HG03025 (cell line): Measurements from ENCODE around the gene WNK2.

Experiments
- ATAC-seq: cut with Tn5 transposase; IDR thresholded peaks from one replicate; pipeline ENCODE4 v1.9.1; 2021; ENCODE audit warnings: mild to moderate bottlenecking, moderate library complexity; ENCODE audit not compliant: unreplicated experiment, low FRiP score

Gene WNK2

DNA sequence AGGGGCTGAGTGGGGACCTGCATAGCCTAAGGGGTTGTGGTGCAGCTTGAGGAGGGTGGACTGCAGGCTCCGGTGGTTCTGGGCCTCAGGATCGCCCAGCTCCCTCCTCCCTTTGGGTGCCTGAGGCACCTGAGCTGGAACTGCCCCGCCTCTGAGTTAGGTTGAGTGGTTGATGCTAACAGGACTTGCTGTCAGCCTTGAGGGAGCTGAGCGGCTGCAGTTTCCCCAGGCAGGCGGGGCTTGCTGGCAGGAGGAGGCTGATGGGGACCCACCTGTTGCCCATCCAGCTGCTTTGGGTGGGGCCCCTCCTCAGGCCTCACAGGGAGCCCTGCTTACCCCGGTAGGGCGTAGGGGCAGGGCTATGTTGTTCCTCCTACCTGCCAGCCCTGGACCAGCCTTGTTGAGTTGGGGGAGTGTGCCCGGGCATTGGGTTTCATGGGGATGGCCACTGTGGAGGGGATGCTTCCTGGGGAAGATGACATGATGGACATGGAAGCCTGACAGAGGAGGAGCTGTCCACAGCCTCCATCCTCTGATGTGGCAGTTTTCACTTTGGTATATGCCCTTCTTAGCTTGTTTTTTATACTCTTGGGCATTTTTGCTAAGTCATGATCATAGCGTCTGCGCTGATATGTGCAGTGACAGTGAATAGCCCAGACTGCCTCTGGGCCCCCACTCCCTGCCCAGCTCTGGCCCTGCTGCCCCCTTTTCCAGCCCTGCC lies 14.3 kb downstream of the WNK2 start:
- no peak for ATAC-seq

DNA sequence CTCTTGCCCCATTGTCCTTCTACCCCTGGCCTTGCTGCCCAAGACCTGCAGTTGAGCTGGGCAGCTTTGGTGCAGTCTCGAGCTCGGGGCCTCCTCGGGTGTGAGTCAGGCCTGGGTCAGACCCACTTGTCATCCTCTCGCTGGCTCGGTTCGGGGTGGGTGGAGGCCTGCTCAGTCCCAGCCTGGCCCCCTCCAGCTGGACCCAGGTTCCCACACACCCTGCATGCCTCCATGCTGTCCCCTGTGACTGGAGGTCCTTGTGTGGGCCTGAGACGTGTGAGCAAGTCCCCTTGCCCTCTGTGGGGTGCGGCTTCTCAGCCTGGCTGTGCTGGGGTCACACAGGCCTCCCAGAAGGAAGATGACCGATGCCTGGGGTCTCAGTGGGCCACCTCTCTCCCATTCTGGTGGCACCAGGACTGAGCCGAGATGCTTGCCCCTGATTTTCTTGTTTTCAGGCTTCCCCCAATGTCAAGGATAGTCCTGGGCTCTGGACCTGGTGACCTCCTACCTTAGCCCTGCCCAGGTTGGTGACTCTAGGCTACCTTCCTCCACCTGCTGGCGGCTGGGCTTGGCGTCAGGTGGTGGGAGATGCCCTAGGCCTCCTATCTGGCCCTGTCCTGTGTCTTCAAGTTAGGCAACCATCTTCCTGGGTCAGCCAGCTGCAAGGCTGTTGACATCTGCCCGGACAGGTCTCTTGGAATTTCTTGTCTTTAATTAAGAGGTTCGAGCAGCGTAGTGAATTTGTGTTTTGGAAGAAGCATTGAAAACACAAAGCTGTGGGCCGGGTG lies 15.1 kb downstream of the WNK2 start:
- no peak for ATAC-seq

DNA sequence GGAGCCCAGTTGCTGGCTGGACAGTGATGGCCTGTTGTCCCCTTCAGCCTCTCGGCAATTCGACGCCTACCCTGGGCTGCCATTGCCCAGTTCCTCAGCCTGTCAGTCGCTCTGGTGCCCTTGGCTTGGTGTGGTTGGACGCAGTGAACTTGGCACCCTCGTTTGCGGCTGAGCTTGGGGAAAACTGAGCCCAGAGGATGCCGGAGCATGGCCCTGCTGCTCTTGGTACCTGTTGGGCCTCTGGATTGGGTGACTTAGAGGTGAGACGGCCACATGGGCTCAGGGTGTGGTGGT lies 16.5 kb downstream of the WNK2 start:
- no peak for ATAC-seq

DNA sequence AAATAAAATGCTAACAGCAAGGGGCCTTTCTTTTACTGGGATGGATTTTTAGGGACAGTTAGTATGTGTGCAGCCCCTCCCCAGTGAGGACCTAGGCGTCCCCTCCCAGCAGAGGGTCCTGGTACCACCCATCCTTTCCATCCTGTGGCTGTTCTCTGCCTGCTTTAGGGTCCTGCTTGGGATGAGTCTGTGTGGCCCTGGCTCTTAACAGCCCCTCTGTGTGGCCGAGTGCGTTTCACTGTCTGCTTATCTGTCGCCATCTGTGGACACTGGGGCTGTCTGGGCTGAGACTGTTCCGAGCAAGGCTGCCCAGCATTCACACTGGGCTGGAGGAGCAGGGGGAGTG lies 17.0 kb downstream of the WNK2 start:
- ATAC-seq: no peak

DNA sequence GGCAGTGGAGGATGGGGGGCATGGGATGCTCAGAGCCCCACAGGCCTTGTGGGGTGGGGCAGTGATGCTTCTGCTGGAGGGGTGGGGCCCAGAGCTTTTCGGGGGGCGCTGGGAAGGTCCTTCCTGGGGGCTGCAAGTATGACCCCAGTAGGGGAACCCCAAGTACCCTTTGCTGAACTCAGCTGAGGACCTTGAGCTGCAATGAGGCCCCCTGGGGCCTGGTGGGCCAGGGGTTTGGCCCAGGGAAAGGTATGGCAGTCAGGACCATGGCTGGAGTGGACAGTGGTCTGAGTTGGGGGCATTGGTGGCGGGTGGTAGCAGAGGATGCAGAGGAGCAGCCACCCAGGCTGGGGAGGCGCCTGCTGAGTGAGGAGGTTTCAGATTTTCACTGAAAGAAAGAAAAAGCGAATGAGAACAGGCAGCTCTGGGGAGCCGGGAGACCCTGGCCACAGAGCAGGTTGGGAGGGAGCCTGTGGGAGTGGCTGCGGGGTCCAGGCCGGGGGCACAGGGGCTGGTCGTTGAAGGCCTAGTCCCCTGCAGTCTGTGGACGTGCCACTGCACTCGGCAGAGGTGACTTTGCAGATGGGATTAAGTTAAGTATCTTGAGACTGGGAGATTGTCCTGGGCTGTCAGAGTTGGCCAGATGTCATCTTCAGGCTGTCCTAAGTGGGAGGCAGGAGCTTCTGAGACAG lies 19.2 kb downstream of the WNK2 start:
- ATAC-seq: no peak

DNA sequence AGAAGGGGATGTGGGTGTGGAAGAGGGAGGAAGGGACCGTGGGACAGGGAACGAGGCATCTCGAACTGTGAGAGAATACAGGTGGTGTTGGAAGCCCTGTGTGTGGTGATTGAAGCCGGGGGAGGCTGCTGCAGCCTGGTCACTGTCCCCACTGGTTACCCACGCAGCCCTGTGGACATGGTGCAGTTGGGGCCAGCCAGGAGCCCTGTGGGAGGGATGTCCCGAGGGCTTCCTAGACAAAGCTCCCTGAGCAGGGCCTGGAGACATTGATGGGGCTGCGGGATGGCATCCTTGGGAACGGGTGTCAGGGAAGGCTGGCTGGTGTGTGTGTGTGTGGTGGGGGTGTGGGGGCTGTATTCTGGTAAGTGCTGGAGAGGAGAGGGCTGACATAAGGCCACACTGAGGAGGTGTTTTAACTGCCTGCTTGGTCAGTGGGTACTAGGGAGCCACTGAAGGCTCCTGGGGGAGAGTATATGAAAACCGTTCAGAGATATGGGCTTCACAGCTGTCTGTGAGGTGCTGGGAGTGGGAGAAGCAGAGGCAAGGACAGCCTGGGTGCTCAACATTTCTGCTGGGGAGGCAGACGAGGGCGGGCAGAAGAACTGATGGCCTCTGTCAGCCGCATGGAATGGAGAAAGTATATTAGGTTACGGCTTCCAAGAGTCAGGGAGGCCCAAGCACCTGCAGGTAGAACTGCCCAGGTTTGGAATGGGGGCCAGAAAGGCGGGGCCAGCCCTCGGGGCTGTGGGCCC lies 20.0 kb downstream of the WNK2 start:
- no peak for ATAC-seq

DNA sequence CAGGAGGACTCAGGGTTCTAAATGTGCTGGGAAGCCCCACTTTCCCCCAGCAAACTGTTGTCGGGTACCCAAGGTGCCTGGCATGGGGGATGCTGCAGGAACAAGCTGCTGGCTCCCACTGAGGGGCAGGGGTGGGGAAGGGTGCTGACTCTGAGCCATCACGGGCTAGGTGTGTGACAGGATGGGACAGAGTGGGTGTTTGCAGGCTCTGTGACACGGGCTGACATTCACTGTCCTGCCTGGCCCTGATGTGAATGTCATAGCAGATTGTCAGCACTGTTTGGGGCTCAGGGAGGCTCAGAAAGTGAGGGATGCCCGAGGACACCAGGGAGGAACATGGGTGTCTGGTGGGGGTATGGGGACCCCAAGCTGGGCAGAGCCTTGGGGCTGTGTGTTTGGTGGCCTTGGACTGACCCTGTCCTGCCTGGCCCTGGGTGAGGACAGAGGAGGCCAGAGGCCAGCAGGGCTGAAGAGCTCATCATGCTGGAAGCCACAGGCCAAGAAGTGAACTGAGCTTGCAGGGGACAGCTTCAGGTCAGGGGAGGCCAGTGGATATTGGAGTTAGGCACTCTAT lies 20.6 kb downstream of the WNK2 start:
- ATAC-seq: no peak

DNA sequence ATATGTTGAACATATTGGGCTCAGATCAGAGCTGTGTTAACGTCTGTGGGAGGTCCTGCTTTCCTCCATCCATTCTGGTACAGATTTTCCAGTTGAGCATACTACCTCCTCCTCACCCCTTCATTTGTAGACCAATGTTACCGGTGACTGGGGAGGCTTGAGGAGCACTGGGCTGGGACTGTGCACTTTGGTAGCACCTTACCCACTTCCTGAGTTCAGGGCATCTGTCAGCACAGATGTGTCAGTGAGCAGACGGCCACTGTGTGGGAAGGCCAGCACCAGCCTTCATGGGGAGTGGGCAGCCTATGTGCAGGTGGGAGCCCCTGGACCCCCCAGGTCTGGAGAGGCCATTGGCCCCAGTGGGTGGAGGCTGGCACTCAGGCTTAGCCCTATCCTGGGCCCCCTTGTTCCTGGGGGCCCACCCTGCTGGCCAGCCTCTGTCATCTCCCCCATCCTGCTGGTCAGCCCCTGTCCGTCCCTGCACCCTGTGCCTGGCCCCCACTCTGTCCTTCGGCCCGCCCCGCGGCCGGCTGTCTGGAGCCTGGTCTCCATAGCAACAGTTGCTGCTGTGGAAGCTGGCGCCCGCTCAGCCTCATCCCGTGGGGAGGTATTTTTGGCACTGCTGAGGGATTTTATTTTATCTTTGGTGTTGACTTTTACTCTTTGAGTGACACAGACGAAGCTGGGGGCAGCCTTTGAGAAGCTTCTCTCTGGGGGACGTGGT lies 21.3 kb downstream of the WNK2 start:
- no peak for ATAC-seq

DNA sequence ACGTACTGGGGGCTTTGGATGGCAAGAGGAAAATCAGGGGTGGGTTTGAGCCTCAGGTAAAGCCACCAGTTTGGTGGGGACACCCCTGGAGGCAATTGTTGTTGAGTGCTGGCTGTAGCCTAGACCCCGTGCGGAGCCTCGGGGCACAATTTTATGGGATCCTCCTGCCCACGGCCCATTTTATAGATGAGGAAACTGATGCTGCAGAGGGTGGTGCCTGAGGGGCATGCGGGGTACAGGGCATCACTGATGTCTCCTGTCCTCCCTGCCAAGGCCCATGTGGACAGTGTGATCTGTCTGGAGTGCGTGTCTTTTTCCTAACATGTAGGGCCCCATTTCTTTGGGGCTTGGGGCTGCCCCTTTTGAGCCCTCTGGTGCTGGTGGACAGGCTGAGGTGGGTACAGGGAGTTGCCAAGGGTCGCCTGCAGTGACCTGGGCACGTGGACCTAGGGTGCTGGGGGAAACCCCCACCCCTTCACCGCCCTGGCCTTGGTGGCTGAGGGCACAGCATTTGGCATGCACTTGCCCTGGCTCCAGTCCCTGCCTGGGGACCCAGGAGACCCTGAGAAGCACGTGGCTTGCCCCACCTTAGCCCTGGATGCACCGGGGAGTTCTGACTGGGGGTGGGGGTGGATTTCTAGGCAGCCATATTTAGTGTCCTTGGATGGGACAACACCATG lies 22.1 kb downstream of the WNK2 start:
- ATAC-seq: no peak

DNA sequence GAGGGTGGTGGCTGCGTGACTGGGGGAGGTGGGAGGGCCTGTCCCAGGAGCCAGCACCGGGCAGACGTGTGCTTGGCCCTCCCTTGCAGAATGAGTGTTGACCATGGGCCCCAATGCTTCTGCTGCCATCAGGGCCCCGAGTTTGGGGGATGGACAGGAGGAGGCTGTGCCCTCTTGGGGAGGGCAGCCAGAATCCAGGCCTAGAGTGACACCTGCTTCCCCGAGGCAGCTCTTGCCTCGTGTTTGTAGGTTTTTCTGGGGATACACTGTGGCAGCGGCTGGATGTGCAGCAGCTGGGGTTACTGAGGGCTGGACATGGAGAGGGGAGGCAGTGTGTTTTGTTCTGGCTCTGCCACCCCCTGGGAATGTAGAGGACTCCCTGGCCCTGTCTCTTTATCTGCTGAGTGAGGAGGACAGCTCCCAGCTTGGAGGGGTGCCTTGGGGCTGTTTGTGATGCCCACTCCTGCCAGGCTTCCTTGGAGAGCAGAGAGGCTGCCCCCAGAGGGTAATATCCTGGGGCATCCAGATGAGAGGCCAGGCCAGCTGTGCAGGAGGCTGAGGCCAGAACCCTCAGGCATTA lies 22.7 kb downstream of the WNK2 start:
- ATAC-seq: no peak

DNA sequence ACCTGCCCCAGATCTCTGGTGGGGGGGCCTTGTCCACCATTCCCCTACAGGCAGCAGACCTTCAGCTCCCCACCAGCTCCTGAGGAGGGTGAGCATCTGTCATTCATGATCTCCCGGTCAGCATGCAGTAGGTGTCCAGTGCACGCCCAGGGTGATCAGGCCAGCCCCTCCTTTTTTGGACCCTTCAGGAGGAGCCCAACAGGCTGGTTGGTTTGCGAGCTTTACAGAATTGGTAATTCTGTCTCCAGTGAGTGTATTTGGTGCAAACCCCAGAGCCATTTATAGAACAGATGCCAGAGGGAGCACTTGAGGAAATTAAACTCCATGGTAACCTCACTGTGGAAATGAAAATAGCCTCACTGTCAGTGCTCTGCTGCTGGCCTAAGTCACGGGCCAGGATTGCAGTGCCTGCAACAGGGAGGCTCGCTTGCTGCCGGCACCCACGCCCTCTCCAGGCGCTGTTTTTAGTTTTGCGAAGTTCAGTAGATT lies 23.4 kb downstream of the WNK2 start:
- ATAC-seq: no peak

DNA sequence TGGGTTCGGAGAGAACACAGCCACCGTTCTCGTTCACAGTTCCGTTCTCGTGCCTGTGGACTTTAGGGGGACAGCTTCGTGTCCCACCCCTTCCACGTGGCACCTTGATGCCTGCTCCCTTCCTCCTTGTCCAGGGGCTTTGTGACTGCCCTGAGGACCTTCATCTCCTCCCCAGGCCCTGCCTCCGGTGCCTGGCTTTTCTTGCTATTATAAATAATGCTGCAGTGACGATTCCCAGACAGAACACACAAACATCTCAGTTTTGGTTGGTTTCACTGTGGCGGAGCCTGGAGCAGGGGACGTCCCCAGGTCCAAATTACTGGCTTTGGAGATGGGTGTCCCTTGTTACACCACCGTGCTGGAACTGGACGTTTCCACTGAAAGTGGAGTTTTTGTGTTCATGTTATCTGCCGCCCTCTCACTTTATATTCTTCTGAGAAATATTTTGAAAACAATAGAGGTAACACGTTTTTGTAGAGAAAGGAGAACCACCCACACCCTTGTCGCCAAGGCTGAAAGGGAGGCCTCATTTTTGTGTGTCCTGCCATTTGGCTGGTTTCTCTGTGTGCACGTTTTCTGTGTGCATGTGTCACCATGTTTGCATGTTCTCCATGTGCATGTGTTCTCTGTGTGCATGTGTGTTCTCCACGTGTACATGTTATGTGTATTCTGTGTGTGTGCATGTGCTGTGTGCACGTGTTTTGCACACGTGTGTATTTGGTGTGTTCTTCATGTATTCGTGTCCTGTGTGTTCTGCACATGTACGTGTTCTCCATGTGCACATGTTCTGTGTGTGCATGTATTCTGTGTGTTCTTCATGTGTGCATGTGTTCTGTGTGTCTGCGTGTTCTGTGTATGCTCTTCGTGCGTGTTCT lies 24.2 kb downstream of the WNK2 start:
- ATAC-seq: no peak

DNA sequence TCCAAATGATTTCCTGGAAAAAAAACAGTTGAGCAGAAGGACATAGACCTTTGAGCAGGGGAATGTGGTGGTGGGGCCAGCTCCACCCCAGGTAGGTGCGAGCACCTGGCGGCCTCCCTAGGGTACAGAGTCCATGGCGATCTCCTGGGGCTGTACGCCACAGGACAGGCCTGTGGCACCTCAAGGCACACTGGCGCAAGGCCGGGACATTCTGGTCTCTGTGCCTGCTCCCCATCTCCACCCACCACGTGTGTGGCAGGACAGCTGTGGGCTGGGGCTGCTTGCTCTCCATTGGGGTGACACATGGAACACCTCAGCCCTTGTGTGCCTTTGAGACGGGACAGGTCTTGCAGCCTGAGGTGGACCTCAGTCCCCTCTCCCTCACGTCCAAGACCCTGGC lies 25.2 kb downstream of the WNK2 start:
- no peak for ATAC-seq

DNA sequence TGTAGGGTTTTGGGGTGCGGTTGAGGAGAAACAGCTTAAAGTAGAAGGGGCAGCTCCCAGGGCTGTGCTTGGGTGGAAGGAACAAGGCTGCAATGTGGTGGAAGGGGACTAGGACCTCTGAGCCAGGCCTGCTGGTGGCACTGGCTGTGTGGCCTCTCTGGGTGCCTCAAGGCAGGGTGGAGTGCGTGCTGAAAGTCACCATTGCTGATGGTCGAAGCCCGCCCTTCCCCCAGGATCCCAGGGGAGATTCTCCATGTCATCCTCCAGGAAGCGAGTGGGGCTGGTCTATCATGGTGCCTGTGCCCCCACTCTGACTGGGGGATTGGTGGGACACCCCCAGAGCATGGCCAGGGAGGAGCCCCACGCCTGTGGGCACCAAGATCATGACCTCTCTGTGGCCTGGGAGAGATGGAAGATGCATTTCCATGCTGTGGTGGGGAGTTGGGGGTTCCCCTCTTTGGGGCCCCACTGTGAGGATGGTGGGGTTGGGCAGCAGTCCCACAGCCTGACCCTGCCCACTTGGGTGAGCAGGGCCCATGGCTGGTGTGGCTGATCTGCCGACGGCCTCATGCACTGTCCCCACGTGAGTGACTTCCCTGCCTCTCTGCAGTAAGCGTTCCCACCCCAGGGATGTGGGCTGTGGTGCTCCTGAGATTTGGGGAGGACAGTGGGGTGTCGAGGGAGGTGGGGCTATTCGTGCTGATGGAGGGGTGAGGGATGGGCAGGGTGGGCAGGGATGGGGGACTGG lies 25.8 kb downstream of the WNK2 start:
- ATAC-seq: no peak

DNA sequence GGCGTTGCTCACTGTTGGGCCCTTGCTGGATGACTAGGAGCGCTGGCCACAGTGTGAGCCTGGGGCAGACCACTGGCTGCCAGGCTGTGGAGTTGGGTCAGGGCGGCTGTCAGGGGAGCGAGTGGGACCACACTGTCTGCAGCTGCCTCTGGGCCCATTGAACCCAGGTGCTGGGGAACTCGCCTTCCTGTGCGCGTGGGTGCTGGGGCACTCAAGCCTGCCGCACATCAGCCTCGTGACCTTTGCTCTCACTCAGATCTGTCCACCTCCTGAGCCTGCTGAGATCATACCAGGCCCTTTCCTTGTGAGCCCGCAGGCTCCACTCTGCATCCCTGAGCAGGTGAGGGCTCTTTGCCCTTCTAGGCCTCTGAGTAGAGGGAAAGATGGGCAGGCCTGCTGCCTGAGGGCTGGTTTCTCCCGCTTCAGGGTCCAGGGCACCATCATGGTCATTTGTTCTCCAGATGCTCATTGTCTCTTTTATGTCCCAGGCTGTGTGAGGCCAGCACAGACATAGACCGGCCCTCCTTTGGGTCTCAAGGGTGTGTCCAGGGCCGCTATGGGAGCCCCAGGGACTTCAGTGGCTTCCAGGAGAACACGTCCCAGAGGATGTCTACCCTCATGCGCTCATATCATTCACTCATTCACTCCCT lies 26.5 kb downstream of the WNK2 start:
- ATAC-seq: no peak

DNA sequence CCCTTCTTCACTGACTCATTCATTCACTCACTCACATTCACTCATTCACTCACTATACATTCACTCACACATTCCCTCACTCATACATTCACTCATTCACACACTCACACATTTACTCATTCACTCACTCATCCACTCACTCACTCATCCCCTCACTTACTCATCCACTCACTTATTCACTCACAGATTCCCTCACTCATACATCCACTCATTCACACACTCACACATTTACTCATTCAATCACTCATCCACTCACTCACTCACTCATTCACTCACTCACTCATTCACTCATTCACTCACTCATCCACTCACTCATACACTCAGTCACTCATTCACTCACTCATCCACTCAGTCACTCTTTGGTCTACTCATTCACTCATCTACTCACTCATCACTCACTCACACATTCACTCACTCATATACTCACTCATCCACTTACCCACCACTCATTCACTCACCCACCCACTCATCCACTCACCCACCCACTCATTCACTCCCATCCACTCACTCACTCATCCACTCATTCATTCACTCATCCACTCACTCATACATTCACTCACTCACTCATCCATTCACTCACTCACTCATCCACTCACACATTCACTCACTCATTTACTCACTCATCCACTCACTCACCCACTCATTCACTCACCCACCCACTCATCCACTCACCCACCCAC lies 27.2 kb downstream of the WNK2 start:
- ATAC-seq: no peak

DNA sequence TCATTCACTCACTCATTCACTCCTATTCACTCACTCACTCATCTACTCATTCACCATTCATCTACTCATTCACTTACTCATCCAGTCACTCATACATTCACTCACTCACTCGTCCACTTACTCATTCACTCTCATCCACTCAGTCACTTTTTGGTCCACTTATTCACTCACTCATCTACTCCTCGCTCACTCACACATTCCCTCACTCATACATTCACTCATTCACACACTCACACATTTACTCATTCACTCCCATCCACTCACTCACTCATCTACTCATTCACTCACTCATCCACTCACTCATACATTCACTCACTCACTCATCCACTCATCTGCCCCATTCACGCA lies 27.7 kb downstream of the WNK2 start:
- no peak for ATAC-seq
